Measurements from ENCODE around the gene LMAN1L. TPM values are rescaled to one million over a fixed set of nuclear protein-coding genes. Genes with fewer than 3 reads are reported as not detected.
A peak's percentile ranks its signal among the peaks of the same experiment; 100 is the strongest.

LMAN1L gene
- total and polyA plus RNA-seq, 2 of the 4 experiments (the other 2 are of a cell fraction): not detected

GRCh38 chr15:74855857-74856256 lies 43.2 kb downstream of the LMAN1L start:
- peaks cover 52% of the 10 kb centered on the region for H4K20me1 ChIP-seq (ENCODE audit: insufficient read depth, low read length)
- H4K91ac ChIP-seq (ENCODE audit: insufficient read depth, low read depth, low read length): no peak overlapping the region
- no peak overlapping the region for H2AK5ac ChIP-seq (ENCODE audit: low read depth, low read length)
- H2BK15ac ChIP-seq (ENCODE audit: low read depth, low read length): no peak overlapping the region
- H3K4me1 ChIP-seq (ENCODE audit: control insufficient read depth, insufficient read depth, low read length): no peaks in the 10 kb centered on the region
- peak overlapping the region; percentile 15 for H2AK9ac ChIP-seq (replicated peaks; ENCODE audit: low read depth, low read length, poor library complexity)
- DNase-seq: no peak
- ATAC-seq (ENCODE audit: low read depth): no peak
- H3K79me1 ChIP-seq (ENCODE audit: low read depth in 1 of 2, low read length in 2 of 2): peaks cover 19 to 53% of the 10 kb centered on the region in 2 experiments
- in situ Hi-C loops (cut with MboI; ENCODE audit: low sequenced_read_pairs): no loop called here
- H2BK20ac ChIP-seq (ENCODE audit: low read depth, low read length): no peak overlapping the region
- no peak overlapping the region for H3K23ac ChIP-seq (ENCODE audit: low read depth, low read length)
- no peak overlapping the region for H3K4ac ChIP-seq (ENCODE audit: low read depth, low read length)
- no peak overlapping the region for H3K27ac ChIP-seq (ENCODE audit: insufficient read depth, low read length)
- no peak overlapping the region for H4K5ac ChIP-seq (ENCODE audit: low read depth, low read length)
- H3K18ac ChIP-seq (ENCODE audit: low read depth, low read length): no peak overlapping the region
- H3K56ac ChIP-seq (ENCODE audit: extremely low read depth, insufficient read depth, low read length): no peak overlapping the region
- no peak overlapping the region for H3K9ac ChIP-seq (ENCODE audit: low read depth, low read length)
- no peak overlapping the region for H2BK120ac ChIP-seq (ENCODE audit: low read depth, low read length)
- WGBS, 2 experiments (ENCODE audit: extremely low coverage in 2 of 2, insufficient read length in 1 of 2): no CpG with 5 or more reads among the region's 2 CpGs
- H4K8ac ChIP-seq (ENCODE audit: low read depth in 2 of 2, low read length in 2 of 2): no peak overlapping the region
- H2AFZ ChIP-seq (replicated peaks; ENCODE audit: low read length, poor library complexity): no peak overlapping the region
- H3K4me2 ChIP-seq (ENCODE audit: low read depth, low read length): no peak overlapping the region
- ChIA-PET POLR2A (ENCODE audit: unreplicated experiment) (no interaction called here), CTCF (interaction anchor here (0.9 kb wide), 1 partner anchor 13 kb away, joined by 3 read pairs; no protein-coding TSS in a partner anchor)
- H3K14ac ChIP-seq (replicated peaks; ENCODE audit: low read depth, low read length): no peak overlapping the region
- no peak overlapping the region for H2BK5ac ChIP-seq (ENCODE audit: low read depth, low read length, poor library complexity, severe bottlenecking)
- dilution Hi-C loops (cut with HindIII; ENCODE audit: low sequenced_read_pairs, unreplicated experiment): no loop called here
- H3K36me3 ChIP-seq (ENCODE audit: control insufficient read depth, insufficient read depth, low read length): peaks cover 39% of the 10 kb centered on the region
- no peak for TF ChIP-seq NFE2L2 (IDR thresholded peaks at IDR 0.05; ENCODE audit: low read depth, low read length)
- TF ChIP-seq FOS (IDR thresholded peaks at IDR 0.05; ENCODE audit: low read depth, low read length): no peak
- TF ChIP-seq, protein P1, sequence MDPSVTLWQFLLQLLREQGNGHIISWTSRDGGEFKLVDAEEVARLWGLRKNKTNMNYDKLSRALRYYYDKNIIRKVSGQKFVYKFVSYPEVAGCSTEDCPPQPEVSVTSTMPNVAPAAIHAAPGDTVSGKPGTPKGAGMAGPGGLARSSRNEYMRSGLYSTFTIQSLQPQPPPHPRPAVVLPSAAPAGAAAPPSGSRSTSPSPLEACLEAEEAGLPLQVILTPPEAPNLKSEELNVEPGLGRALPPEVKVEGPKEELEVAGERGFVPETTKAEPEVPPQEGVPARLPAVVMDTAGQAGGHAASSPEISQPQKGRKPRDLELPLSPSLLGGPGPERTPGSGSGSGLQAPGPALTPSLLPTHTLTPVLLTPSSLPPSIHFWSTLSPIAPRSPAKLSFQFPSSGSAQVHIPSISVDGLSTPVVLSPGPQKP (IDR thresholded peaks at IDR 0.05; ENCODE audit: borderline replicate concordance, low read depth, low read length): no peak
- TF ChIP-seq RFX5 (IDR thresholded peaks at IDR 0.05; ENCODE audit: low read depth, low read length): no peak
- no peak for TF ChIP-seq SMC3 (IDR thresholded peaks at IDR 0.05; ENCODE audit: low read depth, low read length)
- TF ChIP-seq POLR2A (IDR thresholded peaks at IDR 0.05; ENCODE audit: low read depth, low read length): no peak
- no peak for TF ChIP-seq MXI1 (IDR thresholded peaks at IDR 0.05; ENCODE audit: borderline replicate concordance, low read depth, low read length)
- no peak for TF ChIP-seq BHLHE40 (IDR thresholded peaks at IDR 0.05; ENCODE audit: low read depth, low read length)
- TF ChIP-seq RAD21 (IDR thresholded peaks at IDR 0.05; ENCODE audit: low read length): no peak
- no peak for TF ChIP-seq CEBPB (IDR thresholded peaks at IDR 0.05; ENCODE audit: low read depth, low read length)
- no peak for TF ChIP-seq USF2 (IDR thresholded peaks at IDR 0.05; ENCODE audit: low read depth, low read length)
- no peaks in the 10 kb centered on the region for H3K27me3 ChIP-seq (ENCODE audit: control insufficient read depth, insufficient read depth, low read length)
- no TSS peak for BruUV-seq (replicated peaks)
- intact Hi-C loops (cut with micrococcal nuclease): no loop called here
- H3K4me3 ChIP-seq (ENCODE audit: insufficient read depth, low read depth, low read length): no peak overlapping the region
- no peaks in the 10 kb centered on the region for H3K9me3 ChIP-seq (ENCODE audit: control insufficient read depth, insufficient read depth, low read length)
- H3K9me1 ChIP-seq (ENCODE audit: insufficient read depth, low read length): peaks cover 10% of the 10 kb centered on the region; the same call in 1 of the 2 replicates

All from IMR-90 (cell line).